NCI-H1092 treated with DMSO at 0.1 percent for 48 hours (cell line): Measurements from ENCODE around the gene F2RL3.
"Not testable (repeated sequence)": the region's sequence is repeated elsewhere in the genome, so short reads cannot be mapped to it uniquely, and the experiment has no call there.

Source experiments
- DNase-seq: peaks from one replicate; lab custom pipeline; 2025; lab: John Stamatoyannopoulos, UW

Gene F2RL3

DNA sequence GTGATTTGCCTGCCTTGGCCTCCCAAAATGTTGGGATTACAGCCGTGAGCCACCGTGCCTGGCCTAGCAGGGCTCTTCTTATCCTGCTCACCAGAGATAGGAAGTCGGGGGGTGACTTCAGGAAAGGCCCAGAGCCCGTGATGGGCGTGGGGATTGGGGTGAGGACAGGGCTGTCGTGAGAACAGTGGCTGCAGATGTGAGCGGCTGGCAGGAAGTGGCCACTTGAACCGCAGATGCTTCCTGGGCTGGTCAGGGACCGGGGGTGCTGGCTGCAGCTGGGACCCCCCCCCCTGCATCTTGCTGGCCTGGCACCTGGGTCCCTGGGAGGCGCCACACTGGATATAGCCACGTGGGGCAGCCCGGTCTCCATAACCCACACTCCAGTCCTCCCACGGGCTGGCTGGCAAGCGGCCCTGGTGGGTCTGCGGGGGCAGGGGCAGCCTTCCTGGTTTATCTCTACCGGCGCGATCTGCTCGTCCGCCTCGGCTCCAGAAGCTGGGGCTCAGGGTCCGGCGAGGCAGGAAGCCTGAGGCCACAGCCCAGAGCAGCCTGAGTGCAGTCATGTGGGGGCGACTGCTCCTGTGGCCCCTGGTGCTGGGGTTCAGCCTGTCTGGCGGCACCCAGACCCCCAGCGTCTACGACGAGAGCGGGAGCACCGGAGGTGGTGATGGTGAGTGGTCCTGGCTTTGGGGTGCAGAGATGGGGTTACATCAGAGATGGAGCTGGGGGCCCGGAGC is at the start of gene F2RL3:
TSS of gene F2RL3 (plus strand) at position 371 of the 737 bp plus-strand sequence. CDS start at position 562, 191 bp downstream.
- no peak for DNase-seq

DNA sequence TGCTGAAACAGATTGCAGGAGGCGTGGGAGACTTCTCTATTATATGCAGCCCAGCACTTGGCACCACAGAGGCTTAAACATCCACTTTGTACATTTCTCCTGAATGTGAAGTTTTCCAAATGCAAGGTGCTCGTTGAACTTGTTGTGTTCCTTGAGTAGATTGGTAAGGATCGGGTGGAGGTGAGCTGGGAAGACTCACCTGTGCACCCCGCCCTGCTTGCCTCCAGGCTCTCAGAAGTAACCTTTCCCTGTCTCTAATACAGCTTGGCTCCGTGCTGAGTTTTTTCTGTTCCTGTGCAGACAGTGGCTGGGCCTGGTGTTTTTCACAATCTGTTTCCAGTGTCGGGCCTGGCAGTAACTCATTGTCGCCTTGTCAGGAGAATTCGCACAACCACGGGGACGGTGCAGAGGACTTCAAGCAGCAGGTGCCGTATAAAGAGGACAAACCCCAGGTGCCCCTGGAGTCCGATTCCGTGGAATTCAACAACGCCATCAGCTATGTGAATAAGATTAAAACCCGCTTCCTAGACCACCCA is 47.3 kb upstream of the F2RL3 start:
- DNase-seq: no peak

DNA sequence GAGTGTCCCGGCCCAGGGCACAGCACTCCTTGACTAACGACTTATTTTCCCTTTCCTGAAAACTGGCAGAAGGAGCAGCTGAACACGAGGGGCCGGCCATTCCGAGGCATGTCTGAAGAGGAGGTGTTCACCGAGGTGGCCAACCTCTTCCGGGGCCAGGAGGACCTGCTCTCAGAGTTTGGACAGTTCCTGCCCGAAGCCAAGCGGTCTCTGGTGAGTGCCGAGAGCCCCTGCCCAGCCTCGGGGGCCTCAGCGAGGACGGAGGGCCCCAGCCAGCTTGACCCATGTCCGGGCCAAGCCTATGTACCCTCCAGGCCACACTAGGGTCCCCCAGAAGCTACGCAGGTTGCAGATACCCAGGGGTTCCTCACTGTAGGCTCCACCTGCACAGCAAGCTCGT is 41.9 kb upstream of the F2RL3 start:
- DNase-seq: no peak

DNA sequence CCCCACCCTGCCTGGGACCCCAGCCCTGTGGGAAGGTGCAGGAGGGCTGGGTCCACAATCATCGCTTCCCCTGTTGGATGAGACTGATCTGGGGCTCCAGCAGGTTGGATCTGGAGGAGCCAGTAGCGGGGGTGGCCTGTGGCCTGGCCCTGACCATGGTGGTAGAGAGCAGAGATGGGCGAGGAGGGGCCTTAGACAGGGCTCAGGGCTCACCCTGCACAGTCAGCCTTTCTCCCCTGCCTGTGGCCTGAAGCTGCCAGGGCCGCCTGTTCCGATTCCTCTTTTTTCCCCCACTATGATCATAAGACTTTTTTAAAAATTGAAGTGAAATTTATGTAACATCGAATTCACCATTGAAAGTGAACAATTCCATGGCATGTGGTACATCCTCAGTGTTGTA is 41.4 kb upstream of the F2RL3 start:
- no peak for DNase-seq

DNA sequence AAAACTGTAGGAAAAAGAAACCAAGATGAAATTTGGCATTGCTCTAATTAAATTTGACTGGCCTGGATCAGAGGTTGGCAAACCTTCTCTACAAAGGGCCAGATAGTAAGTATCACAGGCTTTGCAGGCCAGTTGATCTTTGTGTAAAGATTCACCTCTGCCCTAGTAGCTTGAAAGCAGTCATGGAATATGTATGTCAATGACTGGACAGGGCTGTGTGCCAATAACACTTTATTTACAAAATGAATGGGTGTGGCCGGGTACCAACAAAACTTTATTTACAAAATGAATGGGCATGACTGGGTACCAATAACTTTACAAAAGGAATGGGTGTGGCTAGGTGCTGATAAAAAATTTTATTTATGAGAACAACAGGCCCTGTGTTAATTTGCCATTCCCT is 39.6 kb upstream of the F2RL3 start:
- no peak for DNase-seq

DNA sequence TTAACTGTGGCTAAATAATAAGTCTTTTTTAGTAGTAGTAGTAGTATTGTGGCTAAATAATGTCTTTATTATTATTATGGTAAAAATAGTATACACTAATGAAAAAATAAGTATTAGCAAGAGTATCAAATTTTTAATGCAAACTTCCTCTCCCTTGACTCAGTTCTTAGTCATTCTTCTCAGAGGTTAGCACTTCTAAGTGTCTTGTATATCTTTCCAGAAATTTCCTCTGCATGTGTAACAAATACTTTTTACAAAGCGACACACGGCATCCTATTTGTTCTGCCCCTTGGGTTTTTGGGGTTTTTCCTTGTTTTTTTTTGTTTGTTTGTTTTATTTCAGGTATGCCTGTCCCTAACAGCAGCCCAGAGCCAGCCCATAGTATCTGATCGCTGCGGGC is 38.7 kb upstream of the F2RL3 start:
- no peak for DNase-seq

DNA sequence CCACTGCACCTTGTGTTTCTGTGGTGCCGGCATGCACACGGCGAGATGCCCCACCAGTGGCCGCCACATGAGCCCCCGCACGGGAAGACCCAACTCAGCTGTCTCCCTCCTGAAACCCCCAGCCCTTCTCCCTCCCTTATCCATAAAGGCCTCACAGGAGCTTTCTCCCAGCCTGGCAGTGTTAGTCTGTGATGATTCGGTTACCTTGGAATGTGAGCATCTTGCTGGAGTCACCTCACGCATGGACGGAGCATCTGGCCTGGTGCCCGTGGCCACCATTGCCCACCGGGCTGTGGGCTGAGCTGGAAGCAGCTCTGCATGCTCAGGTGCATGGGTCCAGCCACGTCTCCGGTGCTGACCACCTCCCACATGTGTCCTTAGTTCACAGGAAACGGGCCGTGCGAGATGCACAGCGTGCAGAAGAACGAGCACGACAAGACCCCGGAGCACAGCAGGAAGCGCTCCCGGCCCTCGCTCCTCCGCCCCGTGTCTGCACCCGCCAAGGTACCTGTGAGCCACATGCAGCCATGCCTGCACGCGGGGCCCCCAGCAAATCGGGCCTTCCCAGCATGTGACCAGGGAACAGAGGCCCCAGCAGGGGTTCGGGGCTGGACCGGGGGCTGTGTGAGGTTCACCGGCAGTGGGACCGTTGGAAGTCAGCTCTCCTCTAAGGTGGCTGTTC is 37.6 kb upstream of the F2RL3 start:
- no peak for DNase-seq

DNA sequence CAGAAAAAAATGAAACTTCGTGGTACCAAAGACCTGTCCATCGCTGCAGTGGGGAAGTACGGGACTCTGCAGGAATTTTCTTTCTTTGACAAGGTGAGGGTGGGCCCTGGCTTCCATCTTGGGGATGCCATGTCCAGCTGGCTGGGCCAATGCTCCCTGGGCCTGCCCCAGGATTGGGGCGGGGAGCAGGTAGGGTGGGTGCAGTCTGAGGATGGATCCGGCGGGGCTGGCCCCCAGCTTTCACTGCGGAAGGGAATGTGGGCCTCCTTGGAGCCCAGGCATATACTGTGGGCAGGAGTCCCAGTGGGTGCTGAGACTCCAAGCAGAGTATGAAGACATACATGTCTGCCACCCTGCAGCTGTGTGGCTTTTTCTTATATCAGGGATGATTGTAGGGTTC is 35.7 kb upstream of the F2RL3 start:
- DNase-seq: no peak

DNA sequence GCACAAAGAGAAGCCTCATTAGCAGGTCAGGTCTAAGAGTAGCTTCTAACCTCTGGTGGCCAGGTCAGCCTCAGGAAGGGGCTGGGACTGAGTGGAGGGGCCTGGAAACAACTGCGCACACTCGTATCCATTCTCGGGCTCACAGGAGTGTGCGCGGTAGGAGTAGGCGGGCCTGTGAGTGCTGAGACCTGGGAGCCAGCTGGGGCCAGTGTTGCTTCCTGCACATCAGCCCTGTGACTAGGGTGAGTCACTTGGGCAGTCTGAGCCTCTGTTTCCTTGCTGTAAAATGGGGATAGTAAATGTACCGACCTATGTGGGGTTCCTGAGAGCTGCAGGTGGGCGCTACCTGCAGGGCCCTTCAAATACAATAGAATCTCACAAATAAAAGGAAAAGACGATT is 32.7 kb upstream of the F2RL3 start:
- no peak for DNase-seq

DNA sequence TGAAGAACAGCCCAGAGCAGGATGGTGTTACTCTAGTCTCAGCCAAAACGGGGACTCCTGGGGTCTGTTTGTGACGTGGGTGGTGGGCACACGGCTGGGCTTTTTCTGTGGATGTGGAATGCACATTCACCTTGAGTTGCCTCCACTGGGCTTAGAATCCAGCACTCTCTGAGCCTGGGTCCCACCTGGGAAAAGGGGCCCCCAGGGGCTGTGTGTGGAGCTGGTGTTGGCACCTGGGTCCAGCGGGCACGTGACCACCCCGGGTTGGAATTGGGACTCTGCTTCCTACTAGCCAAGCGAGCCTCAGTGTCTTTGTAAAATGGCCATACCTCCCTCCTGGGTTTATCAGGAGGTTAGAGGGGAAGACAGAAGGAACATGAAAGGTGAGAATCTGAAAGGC is 29.2 kb upstream of the F2RL3 start:
- no peak for DNase-seq

DNA sequence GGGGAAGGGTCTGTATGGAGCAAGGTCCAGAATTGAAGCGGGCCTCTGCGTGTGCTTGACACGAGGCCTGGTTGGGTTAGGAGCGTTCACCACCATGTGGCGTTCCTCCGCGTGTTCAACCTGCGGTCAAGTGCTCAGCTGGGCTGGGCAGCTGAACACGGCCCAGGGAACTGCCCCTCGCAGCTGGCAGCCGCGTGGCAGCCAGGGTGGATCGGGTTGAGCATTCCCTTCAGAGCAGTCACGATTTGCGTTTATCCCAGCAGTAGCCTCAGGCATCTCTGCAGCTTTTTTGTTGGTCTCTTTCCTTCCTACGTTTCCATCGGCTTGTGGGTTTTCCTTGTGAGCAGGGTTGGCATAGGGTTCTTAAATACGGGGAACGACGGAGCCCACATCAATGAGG is 28.7 kb upstream of the F2RL3 start:
- no peak for DNase-seq

DNA sequence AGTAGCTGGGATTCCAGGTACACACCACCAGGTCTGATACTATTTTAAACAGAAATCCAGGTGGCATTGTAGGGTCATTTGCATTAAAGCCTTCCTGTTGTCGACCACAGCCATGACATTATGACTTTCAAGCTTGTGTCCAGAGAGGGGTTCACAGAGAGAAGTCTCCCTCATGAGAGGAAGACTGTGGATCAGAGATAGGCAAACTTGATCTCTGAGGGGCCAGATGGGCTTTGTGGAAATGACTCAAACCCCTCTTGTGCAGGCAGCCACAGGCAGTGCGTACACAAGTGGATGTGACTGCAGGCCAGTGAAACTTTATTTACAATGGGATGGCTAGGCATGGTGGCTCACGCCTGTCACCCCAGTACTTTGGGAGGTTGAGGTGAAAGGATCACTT is 27.8 kb upstream of the F2RL3 start:
- no peak for DNase-seq

DNA sequence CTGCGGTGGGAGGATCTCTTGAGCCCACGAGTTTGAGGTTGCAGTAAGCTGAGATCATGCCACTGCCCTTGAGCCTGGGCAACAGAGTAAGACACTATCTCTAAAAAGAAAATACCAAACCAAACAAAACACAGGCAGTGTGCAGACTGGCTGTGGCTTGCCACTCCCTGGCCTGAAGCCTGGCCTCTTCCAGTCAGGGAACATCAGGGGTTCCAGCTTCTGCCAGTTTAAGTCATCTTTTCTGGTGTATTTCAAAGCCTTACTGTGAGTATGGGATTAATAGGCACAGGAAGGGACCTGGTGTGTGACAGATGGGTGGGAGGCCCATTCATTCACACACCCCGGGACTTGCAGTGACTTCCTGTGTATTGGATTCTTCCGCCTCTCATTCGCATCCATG is 27.0 kb upstream of the F2RL3 start:
- DNase-seq: no peak

DNA sequence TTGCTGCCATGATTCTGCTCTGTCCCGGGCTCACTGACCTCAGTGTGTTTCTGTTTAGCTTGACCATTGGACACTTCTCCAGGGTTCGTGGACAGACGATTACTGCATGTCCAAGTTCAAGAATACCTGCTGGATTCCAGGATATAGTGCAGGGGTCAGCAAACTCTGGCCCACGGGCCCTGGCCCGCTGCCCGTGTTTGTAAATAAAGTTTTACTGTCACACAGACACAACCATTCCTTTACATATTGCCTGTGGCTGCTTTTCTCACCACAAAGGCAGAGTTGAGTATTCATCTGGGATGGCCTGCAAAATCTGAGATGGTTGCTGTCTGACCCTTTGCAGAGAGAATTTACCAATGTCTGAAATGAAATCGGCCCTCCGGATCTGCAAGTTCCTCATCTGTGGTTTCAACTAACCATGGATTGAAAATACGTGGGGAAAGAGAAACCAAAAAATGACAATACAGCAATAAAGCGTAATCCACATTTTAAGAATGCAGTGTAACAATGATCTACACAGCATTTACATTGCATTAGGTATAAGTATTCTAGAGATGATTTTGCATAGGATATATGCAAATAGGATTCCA is 25.9 kb upstream of the F2RL3 start:
- DNase-seq: no peak

DNA sequence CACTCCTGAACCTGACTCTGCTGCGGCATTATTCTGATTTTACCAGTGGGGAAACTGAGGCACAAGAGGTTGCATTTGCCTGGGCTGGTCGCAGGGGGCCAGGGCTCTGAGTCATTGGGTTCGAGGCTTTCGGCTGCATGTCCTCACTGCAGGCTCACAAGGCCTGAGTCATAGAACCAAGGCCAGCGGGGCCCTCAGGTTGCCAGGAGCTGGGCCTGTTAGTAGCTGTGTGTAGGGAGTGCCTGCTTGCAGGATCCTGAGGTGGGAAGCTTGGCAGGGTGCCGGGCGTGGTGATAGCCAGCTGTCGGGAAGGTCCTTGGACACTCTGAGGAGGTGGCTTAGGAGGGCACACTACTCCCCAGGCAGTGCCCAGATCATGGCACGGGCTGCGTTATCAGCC is 21.6 kb upstream of the F2RL3 start:
- no peak for DNase-seq

DNA sequence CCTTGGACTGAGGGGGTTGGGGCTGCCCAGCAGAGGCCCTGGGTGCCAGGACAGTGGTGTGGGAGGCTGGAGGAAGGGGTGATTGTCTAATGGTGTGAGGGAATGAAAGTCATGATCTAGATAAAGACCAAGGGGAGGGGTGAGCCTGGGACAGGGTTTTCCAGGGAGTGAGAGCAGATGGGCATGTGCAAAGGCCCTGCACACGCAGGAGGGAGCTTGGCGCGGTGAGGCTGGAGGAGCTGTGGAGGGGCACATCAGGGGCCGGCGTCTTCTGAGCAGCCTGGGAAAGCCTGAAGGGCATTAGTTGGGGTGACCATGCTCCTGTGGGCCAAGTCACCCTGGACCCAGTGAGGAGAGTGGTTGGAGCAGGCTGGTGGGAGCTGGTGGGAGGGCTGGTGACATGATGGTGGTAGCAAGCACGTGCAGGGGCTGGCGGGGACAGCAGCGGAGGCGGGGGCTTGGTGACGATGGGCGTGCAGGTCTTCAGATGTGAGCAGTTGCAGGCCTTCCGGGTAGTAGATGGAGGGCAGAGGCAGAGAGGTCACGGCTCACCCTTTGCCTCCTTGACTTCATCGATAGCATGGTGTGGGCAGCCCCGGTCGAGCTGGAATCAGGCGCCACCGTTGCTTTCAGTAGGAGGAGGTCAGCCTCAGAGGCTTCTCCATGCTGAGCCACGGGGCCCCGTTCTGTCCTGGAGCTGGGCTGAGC is 20.2 kb upstream of the F2RL3 start:
- DNase-seq: no peak

DNA sequence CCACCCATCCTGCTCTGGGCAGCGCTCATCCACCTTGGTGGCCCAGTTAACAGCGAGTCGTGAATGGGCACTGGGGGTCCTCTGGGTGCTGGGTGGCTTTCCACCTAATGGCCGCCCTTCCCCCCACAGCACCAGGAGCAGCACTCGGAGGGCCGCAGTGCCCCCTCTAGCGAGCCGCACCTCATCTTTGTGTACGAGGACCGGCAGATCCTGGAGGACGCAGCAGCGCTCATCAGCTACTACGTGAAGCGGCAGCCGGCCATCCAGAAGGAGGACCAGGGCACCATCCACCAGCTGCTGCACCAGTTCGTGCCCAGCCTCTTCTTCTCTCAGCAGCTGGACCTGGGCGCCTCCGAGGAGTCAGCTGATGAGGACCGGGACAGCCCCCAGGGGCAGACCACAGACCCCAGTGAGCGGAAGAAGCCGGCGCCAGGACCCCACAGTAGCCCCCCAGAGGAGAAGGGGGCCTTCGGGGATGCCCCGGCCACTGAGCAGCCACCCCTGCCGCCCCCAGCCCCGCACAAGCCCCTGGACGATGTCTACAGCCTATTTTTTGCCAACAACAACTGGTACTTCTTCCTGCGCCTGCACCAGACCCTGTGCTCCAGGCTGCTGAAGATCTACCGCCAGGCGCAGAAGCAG is 19.3 kb upstream of the F2RL3 start:
- DNase-seq: no peak

DNA sequence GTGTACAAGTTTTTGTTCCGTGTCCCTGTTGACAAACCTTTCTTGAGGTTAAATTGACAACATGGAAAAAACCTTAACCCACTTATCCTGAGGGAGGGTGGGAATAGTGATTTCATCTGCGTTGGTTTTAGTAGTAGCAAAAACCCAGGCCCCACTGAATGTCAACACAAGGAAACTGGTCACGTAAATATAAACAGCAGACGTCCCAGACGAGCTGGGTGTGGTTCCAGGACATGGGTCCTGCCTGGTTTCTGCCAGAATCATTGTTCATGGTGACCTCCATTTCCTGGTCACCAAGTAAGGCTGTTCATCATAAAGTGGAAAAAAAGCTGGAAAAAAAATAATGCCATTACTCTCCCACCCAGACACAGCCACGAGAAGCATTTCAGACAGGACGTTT is 16.9 kb upstream of the F2RL3 start:
- DNase-seq: no peak

DNA sequence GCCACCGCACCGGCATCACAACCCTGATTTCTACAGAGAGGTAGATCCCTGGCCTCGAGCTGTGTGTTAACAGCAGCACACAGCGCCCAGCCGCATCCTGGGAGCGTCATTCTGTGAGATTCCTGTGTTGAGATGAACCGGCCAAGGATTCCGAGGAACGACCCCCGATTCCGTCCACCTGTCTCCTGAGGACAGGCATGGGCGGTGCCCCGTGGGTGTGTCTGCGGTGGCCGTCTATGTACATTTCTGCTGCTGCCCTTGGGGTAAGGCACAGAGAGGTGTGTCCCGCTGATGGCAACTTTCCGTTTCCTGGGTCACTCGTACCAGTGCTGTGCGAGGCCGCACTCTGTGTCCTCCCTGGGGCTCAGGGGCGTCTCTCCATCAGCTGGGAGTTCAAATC is 16.1 kb upstream of the F2RL3 start:
- DNase-seq: no peak

DNA sequence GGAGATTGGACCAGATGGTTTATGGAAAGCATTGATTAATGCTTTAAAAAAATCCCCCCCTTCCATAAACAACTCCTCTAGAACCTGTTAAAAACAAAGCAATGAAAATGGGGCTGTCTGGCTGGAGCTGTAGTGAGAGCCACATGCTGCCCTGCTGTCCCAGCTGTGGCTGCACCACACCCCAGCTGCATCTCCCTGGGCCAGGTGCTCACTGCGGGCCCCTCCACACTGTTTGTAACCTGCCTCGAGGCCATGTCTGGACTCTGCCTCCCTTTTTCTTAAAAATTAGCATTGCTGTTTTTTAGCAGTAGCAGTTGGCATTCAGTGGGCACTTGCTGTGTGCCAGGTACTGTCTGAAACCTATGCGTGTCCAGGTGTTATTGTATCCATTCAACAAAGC is 15.2 kb upstream of the F2RL3 start:
- no peak for DNase-seq

DNA sequence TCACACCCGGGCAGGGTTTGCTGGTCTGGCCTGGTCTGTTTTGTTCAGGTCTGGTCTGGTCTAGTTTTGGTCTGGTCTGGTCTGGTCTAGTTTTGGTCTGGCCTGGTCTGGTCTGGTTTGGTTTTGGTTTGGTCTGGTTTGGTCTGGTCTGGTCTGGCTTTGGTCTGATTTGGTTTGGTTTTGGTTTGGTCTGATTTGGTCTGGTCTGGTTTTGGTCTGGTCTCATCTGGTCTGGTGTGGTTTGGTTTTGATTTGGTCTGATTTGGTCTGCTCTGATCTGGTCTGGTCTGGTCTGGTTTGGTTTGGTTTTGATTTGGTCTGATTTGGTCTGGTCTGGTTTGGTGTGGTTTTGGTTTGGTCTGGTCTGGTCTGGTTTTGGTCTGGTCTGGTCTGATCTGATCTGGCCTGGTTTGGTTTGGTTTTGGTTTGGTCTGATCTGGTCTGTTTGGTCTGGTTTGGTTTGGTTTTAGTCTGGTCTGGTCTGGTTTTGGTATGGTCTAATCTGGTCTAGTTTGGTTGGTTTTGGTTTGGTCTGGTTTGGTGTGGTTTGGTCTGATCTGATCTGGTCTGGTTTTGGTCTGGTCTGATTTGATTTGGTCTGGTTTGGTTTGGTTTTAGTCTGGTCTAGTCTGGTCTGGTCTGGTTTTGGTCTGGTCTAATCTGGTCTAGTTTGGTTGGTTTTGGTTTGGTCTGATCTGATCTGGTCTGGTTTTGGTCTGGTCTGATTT is 14.4 kb upstream of the F2RL3 start:
- DNase-seq: no peak

DNA sequence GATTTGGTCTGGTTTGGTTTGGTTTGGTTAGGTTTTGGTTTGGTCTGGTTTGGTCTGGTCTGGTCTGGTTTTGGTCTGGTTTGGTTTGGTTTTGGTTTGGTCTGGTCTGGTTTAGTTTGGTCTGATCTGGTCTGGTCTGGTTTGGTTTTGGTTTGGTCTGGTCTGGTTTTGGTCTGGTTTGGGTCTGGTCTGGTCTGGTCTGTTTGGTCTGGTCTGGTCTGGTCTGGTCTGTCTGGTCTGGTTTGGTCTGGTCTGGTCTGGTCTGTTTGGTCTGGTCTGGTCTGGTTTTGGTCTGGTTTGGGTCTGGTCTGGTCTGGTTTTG is 13.9 kb upstream of the F2RL3 start:
- not testable (repeated sequence) for DNase-seq
